ENCODE measurements around the gene AREG. TPM values are rescaled to one million over a fixed set of nuclear protein-coding genes. Genes with fewer than 3 reads are reported as not detected.

The AREG gene
- total RNA-seq, 1 donor from 2014 or later = 0.76 TPM

- DNase-seq (ENCODE audit: low spot score) = no peak
- intact Hi-C loops (cut with DNase I) = no loop called here
- ATAC-seq = no peak
These were observed 45.8 kb downstream of the AREG start for GRCh38 chr4:74490736-74491135.

- DNase-seq (ENCODE audit: low spot score) = no peak
- intact Hi-C loops (cut with DNase I) = no loop called here
- no peak for ATAC-seq
These were observed 55.2 kb downstream of the AREG start for GRCh38 chr4:74499986-74500781.

- intact Hi-C loops (cut with DNase I) = no loop called here
- DNase-seq (ENCODE audit: low spot score) = no peak
- ATAC-seq = no peak
These were observed 56.6 kb downstream of the AREG start for GRCh38 chr4:74501579-74501978.

GRCh38 chr4:74503580-74503979, 58.6 kb downstream of the AREG start:
- ATAC-seq (no peak), DNase-seq (ENCODE audit: low spot score) (no peak)
- intact Hi-C loops (cut with DNase I) = no loop called here

- ATAC-seq = no peak
- intact Hi-C loops (cut with DNase I) = no loop called here
- DNase-seq (ENCODE audit: low spot score) = no peak
These were observed 59.3 kb downstream of the AREG start for GRCh38 chr4:74504212-74504611.

Other genes with a start within 250 kb of the AREG start
- gene EPGN, start 136.7 kb upstream of the AREG start, total RNA-seq = 4.3 TPM
- 0.22 TPM for gene EREG, start 80.0 kb upstream of the AREG start, total RNA-seq